A673 (cell line): ENCODE measurements around the gene SH2D1A. TPM values are rescaled to one million over a fixed set of nuclear protein-coding genes. Genes with fewer than 3 reads are reported as not detected.
"Not testable (repeated sequence)": the region's sequence is repeated elsewhere in the genome, so short reads cannot be mapped to it uniquely, and the experiment has no call there.

Source experiments
- BruUV-seq: library from RNA; stranded (reverse); fragments of 400-500 nt; replicated peaks from 2 replicates; lab custom pipeline; 2021; lab: Mats Ljungman, UMichigan
- CTCF ChIA-PET: fragments of 300-600 bp; sonication (Branson Sonifier 250); formaldehyde crosslinking; loops from one replicate; lab custom pipeline; 2022; ENCODE audit warnings: antibody characterized with exemption; lab: Charles Lee
- POLR2A ChIA-PET: fragments of 300-600 bp; sonication (Branson Sonifier 250); formaldehyde crosslinking; loops from one replicate; lab custom pipeline; 2022; ENCODE audit warnings: antibody characterized with exemption; ENCODE audit not compliant: low non-redundant PET; lab: Charles Lee
- DNase-seq: peaks from one replicate; pipeline ENCODE4 v3.0.0-alpha.2; 2015; ENCODE audit warnings: low spot score
- H3K27ac ChIP-seq: fragments of 200-600 bp; sonication (generic); 2 replicates; pipeline ENCODE4 v1.5.1; 2016; ENCODE audit warnings: mixed run types, low read depth, mild to moderate bottlenecking, mixed read lengths, antibody characterized with exemption, low read length; ENCODE audit not compliant: poor library complexity, severe bottlenecking
- H3K27me3 ChIP-seq: fragments of 200-600 bp; sonication (generic); replicated peaks from 2 replicates; pipeline ENCODE4 v1.6.1; 2017; ENCODE audit warnings: mixed run types, low read depth, mild to moderate bottlenecking, mixed read lengths, antibody characterized with exemption, low read length; ENCODE audit not compliant: insufficient read depth, poor library complexity
- H3K36me3 ChIP-seq: fragments of 200-600 bp; sonication (generic); 2 replicates; pipeline ENCODE4 v1.6.1; 2016; ENCODE audit warnings: mixed run types, mild to moderate bottlenecking, mixed read lengths, antibody characterized with exemption, low read length; ENCODE audit not compliant: insufficient read depth, poor library complexity, severe bottlenecking
- H3K4me1 ChIP-seq: fragments of 200-600 bp; sonication (generic); 2 replicates; pipeline ENCODE4 v1.6.1; 2017; ENCODE audit warnings: mixed run types, mild to moderate bottlenecking, mixed read lengths, antibody characterized with exemption, low read length; ENCODE audit not compliant: insufficient read depth, poor library complexity, severe bottlenecking
- H3K4me3 ChIP-seq: fragments of 200-600 bp; sonication (generic); 2 replicates; pipeline ENCODE4 v1.5.1; 2016; ENCODE audit warnings: low read depth, mixed run types, mild to moderate bottlenecking, mixed read lengths, low read length; ENCODE audit not compliant: poor library complexity, severe bottlenecking
- H3K9me3 ChIP-seq: fragments of 200-600 bp; sonication (generic); 2 replicates; pipeline ENCODE4 v1.6.1; 2016; ENCODE audit warnings: mixed run types, low read depth, mild to moderate bottlenecking, mixed read lengths, antibody characterized with exemption, low read length; ENCODE audit not compliant: poor library complexity, severe bottlenecking
- CTCF ChIP-seq: fragments of 300-800, 200-600 bp; sonication (generic); conservative IDR thresholded peaks from 2 replicates; pipeline ENCODE4 v1.5.1; 2017; ENCODE audit warnings: low read depth, mild to moderate bottlenecking, antibody characterized with exemption, low read length, moderate library complexity, mixed read lengths
- EZH2 ChIP-seq: fragments of 200-600 bp; sonication (generic); IDR thresholded peaks from 2 replicates; pipeline ENCODE4 v1.6.1; 2017; ENCODE audit warnings: borderline replicate concordance, low read depth, mild to moderate bottlenecking, mixed read lengths, antibody characterized with exemption, low read length; ENCODE audit not compliant: poor library complexity, severe bottlenecking
- intact Hi-C: fragments of 100-400 bp; cut with micrococcal nuclease; formaldehyde crosslinking; loops from one replicate; pipeline ENCODE4 v1.10.0; 2022; ENCODE audit not compliant: unreplicated experiment
- total RNA-seq: library from RNA; stranded (reverse); gene quantifications from 2 replicates; pipeline ENCODE4 v1.2.3, GENCODE V29; 2021

Gene SH2D1A
- total RNA-seq, 1 experiment from 2014 or later = 0.71 TPM

GRCh38 chrX:124407226-124407625 is 60.9 kb downstream of the SH2D1A start:
- no peak for TF ChIP-seq EZH2
- no peak for TF ChIP-seq CTCF
- no peak for DNase-seq
- H3K36me3 ChIP-seq = no peaks in the 10 kb centered on the region
- ChIA-PET POLR2A (no interaction called here), CTCF (interaction anchor here (0.6 kb wide), 1 partner anchor 640 kb away, joined by 3 read pairs; no protein-coding TSS in a partner anchor)
- H3K4me3 ChIP-seq = no peak overlapping the region
- H3K27ac ChIP-seq = no peak overlapping the region
- no peaks in the 10 kb centered on the region for H3K4me1 ChIP-seq
- intact Hi-C loops = loop anchor here (2.0 to 10.0 kb wide), 2 partner anchors 724 to 798 kb away; no protein-coding TSS in a partner anchor
- BruUV-seq = no TSS peak
- H3K27me3 ChIP-seq = no peaks in the 10 kb centered on the region
- no peaks in the 10 kb centered on the region for H3K9me3 ChIP-seq

DNA sequence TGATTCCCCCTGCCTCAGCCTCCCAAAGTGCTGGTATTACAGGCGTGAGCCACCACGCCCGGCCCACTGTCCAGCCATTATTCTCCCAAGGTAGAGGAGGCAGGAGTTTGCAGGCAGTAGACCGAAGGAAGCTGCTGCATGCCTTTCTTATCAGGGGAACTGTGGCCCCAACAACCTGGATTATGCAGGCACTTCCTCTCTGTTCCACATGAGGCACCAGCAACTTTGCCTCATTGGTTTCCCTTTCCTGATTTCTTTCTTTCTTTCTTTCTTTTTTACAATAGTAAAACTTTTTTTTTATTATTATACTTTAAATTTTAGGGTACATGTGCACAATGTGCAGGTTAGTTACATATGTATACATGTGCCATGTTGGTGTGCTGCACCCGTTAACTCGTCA is 62.0 kb downstream of the SH2D1A start:
- H3K4me1 ChIP-seq, CTCF ChIA-PET, DNase-seq, H3K9me3 ChIP-seq, H3K4me3 ChIP-seq, BruUV-seq, H3K27ac ChIP-seq, H3K27me3 ChIP-seq, POLR2A ChIA-PET, H3K36me3 ChIP-seq: not testable (repeated sequence)
- intact Hi-C loops = loop anchor here (10.0 kb wide), 1 partner anchor 796 kb away; no protein-coding TSS in a partner anchor

DNA sequence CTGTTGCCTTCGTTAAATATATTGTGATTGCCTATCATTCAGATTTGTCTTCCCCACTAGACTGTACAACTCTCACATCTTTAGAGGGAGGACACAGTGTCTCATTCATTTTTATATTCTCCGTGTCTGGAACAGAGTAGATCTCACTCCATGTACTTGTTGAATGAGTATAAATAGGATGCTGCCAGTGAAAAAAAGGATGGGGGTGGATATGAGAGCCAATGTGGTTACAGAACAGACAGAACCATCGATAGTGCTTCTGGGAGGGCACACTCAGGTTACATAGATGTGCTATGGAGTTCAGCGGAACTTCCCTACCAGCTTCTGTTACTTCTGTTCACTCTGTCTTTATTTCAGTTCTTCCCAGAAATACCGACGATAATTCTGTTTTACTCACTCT is 66.9 kb downstream of the SH2D1A start:
- ChIA-PET CTCF (no interaction called here), POLR2A (no interaction called here)
- Histone ChIP-seq H3K4me1 (no peaks in the 10 kb centered on the region), H3K36me3 (no peaks in the 10 kb centered on the region), H3K27me3 (no peaks in the 10 kb centered on the region), H3K27ac (no peak overlapping the region), H3K9me3 (no peaks in the 10 kb centered on the region), H3K4me3 (no peak overlapping the region)
- TF ChIP-seq CTCF (no peak), EZH2 (no peak)
- no peak for DNase-seq
- no TSS peak for BruUV-seq
- intact Hi-C loops = no loop called here

- no TSS peak for BruUV-seq
- Histone ChIP-seq H3K27me3 (no peaks in the 10 kb centered on the region), H3K9me3 (no peaks in the 10 kb centered on the region), H3K4me1 (no peaks in the 10 kb centered on the region), H3K27ac (no peak overlapping the region), H3K4me3 (no peak overlapping the region), H3K36me3 (no peaks in the 10 kb centered on the region)
- no peak for DNase-seq
- POLR2A ChIA-PET = no interaction called here
- CTCF ChIA-PET = no interaction called here
- no peak for TF ChIP-seq CTCF
- no peak for TF ChIP-seq EZH2
- intact Hi-C loops = no loop called here
Measured at GRCh38 chrX:124414281-124414680, 67.9 kb downstream of the SH2D1A start.
